ENCODE results near the gene USP22.

USP22 gene

DNA sequence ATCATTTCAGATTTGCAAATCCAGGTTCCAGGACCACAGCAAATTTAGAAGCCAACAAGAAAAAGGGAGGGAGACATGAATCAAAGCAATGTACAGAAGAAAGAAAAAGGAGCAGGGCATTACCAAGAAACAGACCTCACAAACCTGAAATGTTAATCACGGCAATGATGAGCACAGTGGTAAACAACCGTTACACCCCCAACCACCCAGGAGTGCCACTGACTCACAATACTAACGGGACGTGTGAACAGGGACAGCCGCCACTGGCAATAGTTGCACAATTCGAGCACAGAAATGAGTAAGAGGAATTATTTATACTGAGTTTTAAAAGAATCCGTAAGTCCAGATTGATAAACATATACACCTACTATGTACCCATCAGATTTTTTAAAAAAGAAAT lies 13.8 kb downstream of the USP22 start:
- TF ChIP-seq SUZ12 (IDR thresholded peaks at IDR 0.05; ENCODE audit: extremely low read depth, insufficient read depth, insufficient read length): no peak
- DNase-seq (ENCODE audit: low read depth, low spot score): no peak
- H3K36me3 ChIP-seq (ENCODE audit: insufficient read depth, insufficient read length, low read length): peaks cover 72% of the 10 kb centered on the region
- no peak overlapping the region for H3K4me3 ChIP-seq (ENCODE audit: insufficient read length, low read depth)
- H3K9ac ChIP-seq (ENCODE audit: insufficient read length, low read depth): no peak overlapping the region
- peaks cover 5% of the 10 kb centered on the region for H3K4me1 ChIP-seq (ENCODE audit: insufficient read depth, insufficient read length)
- H3K27me3 ChIP-seq (ENCODE audit: insufficient read depth, insufficient read length): no peaks in the 10 kb centered on the region
- H3K9me3 ChIP-seq (ENCODE audit: insufficient read depth, low read length): no peaks in the 10 kb centered on the region

DNA sequence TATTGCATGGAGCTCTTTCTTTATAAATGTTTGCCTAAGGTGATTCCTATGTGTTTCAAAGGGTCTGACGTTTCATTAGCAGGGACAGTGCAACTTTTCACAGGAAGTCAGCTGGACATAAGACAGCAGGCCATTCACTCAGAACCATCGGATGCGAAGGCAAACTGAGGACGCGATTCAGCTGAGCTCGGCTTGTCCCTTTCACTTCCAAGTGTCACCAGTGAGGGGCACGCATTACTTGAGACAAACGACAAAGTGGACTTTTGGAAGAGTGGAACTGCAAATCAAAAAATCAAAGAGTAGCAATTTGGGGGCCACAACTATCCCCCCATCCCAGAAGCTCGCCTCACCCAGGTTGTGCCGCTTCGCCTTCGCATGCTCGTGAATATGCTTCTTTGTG lies 14.6 kb downstream of the USP22 start:
- H3K4me1 ChIP-seq (ENCODE audit: insufficient read depth, insufficient read length): peaks cover 6% of the 10 kb centered on the region
- no peak for TF ChIP-seq YY1 (IDR thresholded peaks at IDR 0.05; ENCODE audit: insufficient read depth, insufficient read length)
- no peak for TF ChIP-seq ZNF274 (IDR thresholded peaks at IDR 0.05; ENCODE audit: low read depth, low read length)
- no peak for TF ChIP-seq SUZ12 (IDR thresholded peaks at IDR 0.05; ENCODE audit: extremely low read depth, insufficient read depth, insufficient read length)

DNA sequence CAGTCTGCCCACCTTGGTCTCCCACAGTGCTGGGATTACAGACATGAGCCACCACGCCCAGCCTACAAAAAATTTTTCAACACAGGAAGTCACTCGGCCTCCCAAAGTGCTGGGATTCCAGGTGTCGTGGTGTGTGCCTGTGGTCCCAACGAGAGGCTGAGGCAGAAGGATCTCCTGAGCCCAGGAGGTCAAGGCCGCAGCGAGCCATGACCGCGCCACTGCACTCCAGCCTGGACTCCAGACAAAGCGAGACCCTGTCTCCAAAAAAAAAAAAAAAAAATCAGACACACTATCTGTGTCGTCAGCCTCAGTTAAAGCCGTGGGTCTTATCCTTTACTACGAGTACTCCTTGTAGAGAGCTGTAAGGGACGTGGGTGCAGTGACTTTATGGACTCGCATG lies 15.8 kb downstream of the USP22 start:
- H3K9me3 ChIP-seq (ENCODE audit: insufficient read depth, low read length): no peaks in the 10 kb centered on the region
- no peaks in the 10 kb centered on the region for H3K27me3 ChIP-seq (ENCODE audit: insufficient read depth, insufficient read length)
- TF ChIP-seq YY1 (IDR thresholded peaks at IDR 0.05; ENCODE audit: insufficient read depth, insufficient read length): no peak
- no peak for TF ChIP-seq SUZ12 (IDR thresholded peaks at IDR 0.05; ENCODE audit: extremely low read depth, insufficient read depth, insufficient read length)
- TF ChIP-seq ZNF274 (IDR thresholded peaks at IDR 0.05; ENCODE audit: low read depth, low read length): no peak
- H3K4me1 ChIP-seq (ENCODE audit: insufficient read depth, insufficient read length): peaks cover 6% of the 10 kb centered on the region
- peaks cover 71% of the 10 kb centered on the region for H3K36me3 ChIP-seq (ENCODE audit: insufficient read depth, insufficient read length, low read length)
- no peak overlapping the region for H3K4me3 ChIP-seq (ENCODE audit: insufficient read length, low read depth)
- DNase-seq (ENCODE audit: low read depth, low spot score): no peak
- H3K9ac ChIP-seq (ENCODE audit: insufficient read length, low read depth): no peak overlapping the region

More for the DNA sequence above, 14.6 kb downstream of the USP22 start:
- peaks cover 77% of the 10 kb centered on the region for H3K36me3 ChIP-seq (ENCODE audit: insufficient read depth, insufficient read length, low read length)
- H3K4me3 ChIP-seq (ENCODE audit: insufficient read length, low read depth): no peak overlapping the region
- no peaks in the 10 kb centered on the region for H3K9me3 ChIP-seq (ENCODE audit: insufficient read depth, low read length)
- no peaks in the 10 kb centered on the region for H3K27me3 ChIP-seq (ENCODE audit: insufficient read depth, insufficient read length)
- no peak for DNase-seq (ENCODE audit: low read depth, low spot score)
- H3K9ac ChIP-seq (ENCODE audit: insufficient read length, low read depth): no peak overlapping the region

DNA sequence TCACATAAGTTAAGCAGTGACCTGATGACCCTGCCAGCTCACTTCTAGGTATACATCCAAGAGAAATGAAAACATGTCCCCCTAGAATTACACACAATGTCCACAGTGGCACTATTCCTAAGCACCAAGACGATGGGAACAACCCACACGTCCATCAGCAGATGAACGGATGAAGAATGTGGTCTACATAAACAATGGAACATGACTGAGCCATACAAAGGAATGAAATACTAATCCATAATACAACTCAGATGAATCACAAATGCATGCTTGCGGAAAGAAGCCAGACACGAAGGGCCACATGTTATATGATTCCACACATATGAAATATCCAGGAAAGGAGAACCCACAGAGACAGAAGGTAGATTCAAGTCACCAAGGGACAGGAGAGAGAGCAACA lies 17.4 kb downstream of the USP22 start:
- H3K4me1 ChIP-seq (ENCODE audit: insufficient read depth, insufficient read length): peaks cover 6% of the 10 kb centered on the region
- no peaks in the 10 kb centered on the region for H3K27me3 ChIP-seq (ENCODE audit: insufficient read depth, insufficient read length)

DNA sequence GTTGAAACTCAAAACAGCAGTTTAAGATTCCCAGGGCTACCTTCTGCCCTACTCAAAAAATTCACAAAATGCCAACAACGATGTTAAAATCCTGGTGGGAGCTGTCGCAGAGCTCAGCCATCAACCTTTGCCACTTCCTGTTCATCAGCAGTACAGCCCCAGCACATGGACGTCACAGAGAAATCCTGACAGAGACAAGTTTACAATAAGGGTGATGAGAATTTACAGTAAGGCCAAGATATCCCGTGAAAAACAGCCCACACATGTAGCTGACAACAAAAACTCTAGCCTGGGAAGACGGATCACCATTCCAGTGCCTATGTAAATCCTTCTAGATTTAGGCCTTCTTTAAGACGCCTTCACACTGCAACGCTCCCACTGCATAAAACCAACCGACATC lies 18.8 kb downstream of the USP22 start:
- no peak overlapping the region for H3K4me3 ChIP-seq (ENCODE audit: insufficient read length, low read depth)
- H3K9me3 ChIP-seq (ENCODE audit: insufficient read depth, low read length): no peaks in the 10 kb centered on the region
- peaks cover 89% of the 10 kb centered on the region for H3K36me3 ChIP-seq (ENCODE audit: insufficient read depth, insufficient read length, low read length)
- DNase-seq (ENCODE audit: low read depth, low spot score): no peak
- H3K4me1 ChIP-seq (ENCODE audit: insufficient read depth, insufficient read length): peaks cover 6% of the 10 kb centered on the region
- no peak overlapping the region for H3K9ac ChIP-seq (ENCODE audit: insufficient read length, low read depth)
- no peaks in the 10 kb centered on the region for H3K27me3 ChIP-seq (ENCODE audit: insufficient read depth, insufficient read length)
- TF ChIP-seq ZNF274 (IDR thresholded peaks at IDR 0.05; ENCODE audit: low read depth, low read length): no peak
- no peak for TF ChIP-seq YY1 (IDR thresholded peaks at IDR 0.05; ENCODE audit: insufficient read depth, insufficient read length)
- no peak for TF ChIP-seq SUZ12 (IDR thresholded peaks at IDR 0.05; ENCODE audit: extremely low read depth, insufficient read depth, insufficient read length)

More for the DNA sequence above, 17.4 kb downstream of the USP22 start:
- Histone ChIP-seq H3K4me3 (ENCODE audit: insufficient read length, low read depth) (no peak overlapping the region), H3K36me3 (ENCODE audit: insufficient read depth, insufficient read length, low read length) (peaks cover 80% of the 10 kb centered on the region), H3K9me3 (ENCODE audit: insufficient read depth, low read length) (no peaks in the 10 kb centered on the region), H3K9ac (ENCODE audit: insufficient read length, low read depth) (no peak overlapping the region)
- no peak for DNase-seq (ENCODE audit: low read depth, low spot score)
- TF ChIP-seq ZNF274 (IDR thresholded peaks at IDR 0.05; ENCODE audit: low read depth, low read length) (no peak), SUZ12 (IDR thresholded peaks at IDR 0.05; ENCODE audit: extremely low read depth, insufficient read depth, insufficient read length) (no peak), YY1 (IDR thresholded peaks at IDR 0.05; ENCODE audit: insufficient read depth, insufficient read length) (no peak)

DNA sequence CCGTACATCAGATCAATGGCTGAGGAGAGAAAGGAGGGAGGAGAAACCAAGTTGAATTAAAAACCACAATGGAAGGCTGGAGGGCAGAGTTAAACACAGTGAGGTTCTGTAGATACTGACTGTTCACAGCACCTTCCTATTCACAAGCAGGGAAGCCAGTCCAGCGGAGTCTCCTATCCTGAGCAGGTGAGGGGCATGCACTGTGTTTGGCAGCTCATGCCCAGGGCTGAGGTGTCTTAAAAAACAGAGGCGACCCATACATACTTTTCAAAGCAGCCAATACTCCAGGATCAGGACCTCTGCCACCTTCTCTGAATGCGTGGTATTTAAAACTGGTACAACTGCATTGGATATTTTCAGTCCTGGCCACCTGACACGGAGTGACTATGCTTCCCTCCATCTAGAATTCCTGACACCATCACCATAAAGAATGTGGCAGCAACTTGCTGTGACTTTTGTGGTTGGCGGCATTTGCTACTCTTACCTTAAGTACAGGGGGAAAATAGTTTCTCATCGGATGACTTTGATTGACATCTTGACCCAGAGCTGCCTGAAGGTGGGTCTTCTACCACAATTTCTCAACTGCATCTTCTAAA lies 21.5 kb downstream of the USP22 start:
- peaks cover 89% of the 10 kb centered on the region for H3K36me3 ChIP-seq (ENCODE audit: insufficient read depth, insufficient read length, low read length)

DNA sequence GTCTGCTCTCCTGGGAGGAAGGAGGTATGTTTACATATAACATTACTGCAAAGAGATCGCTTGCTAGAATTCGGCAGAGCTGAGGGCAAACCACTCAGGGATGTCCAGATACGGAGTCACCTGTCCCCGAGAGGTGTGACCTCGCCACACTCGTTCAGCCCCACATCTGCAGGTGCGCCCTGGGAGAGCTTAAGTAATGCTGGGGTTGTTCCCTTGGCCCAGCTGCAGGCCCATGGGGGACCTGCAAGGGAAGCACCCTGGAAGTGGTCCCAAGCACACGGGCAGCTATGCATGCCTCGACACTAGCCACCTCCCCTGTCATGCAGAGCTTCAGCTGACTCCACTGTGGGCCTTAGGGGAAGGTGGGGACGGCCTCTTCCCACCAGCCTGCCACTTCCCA lies 22.2 kb downstream of the USP22 start:
- no peaks in the 10 kb centered on the region for H3K27me3 ChIP-seq (ENCODE audit: insufficient read depth, insufficient read length)
- H3K4me3 ChIP-seq (ENCODE audit: insufficient read length, low read depth): no peak overlapping the region
- H3K4me1 ChIP-seq (ENCODE audit: insufficient read depth, insufficient read length): peaks cover 2% of the 10 kb centered on the region
- H3K9ac ChIP-seq (ENCODE audit: insufficient read length, low read depth): no peak overlapping the region
- DNase-seq (ENCODE audit: low read depth, low spot score): no peak
- TF ChIP-seq ZNF274 (IDR thresholded peaks at IDR 0.05; ENCODE audit: low read depth, low read length) (no peak), SUZ12 (IDR thresholded peaks at IDR 0.05; ENCODE audit: extremely low read depth, insufficient read depth, insufficient read length) (no peak), YY1 (IDR thresholded peaks at IDR 0.05; ENCODE audit: insufficient read depth, insufficient read length) (no peak)
- no peaks in the 10 kb centered on the region for H3K9me3 ChIP-seq (ENCODE audit: insufficient read depth, low read length)
- H3K36me3 ChIP-seq (ENCODE audit: insufficient read depth, insufficient read length, low read length): peaks cover 89% of the 10 kb centered on the region

More for the DNA sequence above, 21.5 kb downstream of the USP22 start:
- no peak for DNase-seq (ENCODE audit: low read depth, low spot score)
- TF ChIP-seq YY1 (IDR thresholded peaks at IDR 0.05; ENCODE audit: insufficient read depth, insufficient read length) (no peak), ZNF274 (IDR thresholded peaks at IDR 0.05; ENCODE audit: low read depth, low read length) (no peak), SUZ12 (IDR thresholded peaks at IDR 0.05; ENCODE audit: extremely low read depth, insufficient read depth, insufficient read length) (no peak)
- peaks cover 2% of the 10 kb centered on the region for H3K4me1 ChIP-seq (ENCODE audit: insufficient read depth, insufficient read length)
- H3K4me3 ChIP-seq (ENCODE audit: insufficient read length, low read depth): no peak overlapping the region
- no peaks in the 10 kb centered on the region for H3K9me3 ChIP-seq (ENCODE audit: insufficient read depth, low read length)
- no peak overlapping the region for H3K9ac ChIP-seq (ENCODE audit: insufficient read length, low read depth)
- no peaks in the 10 kb centered on the region for H3K27me3 ChIP-seq (ENCODE audit: insufficient read depth, insufficient read length)

All from NT2/D1 (cell line).